HK-2 (cell line): Measurements from ENCODE around the gene HS3ST3B1.

ENCODE experiments used
- DNase-seq: peaks from one replicate; pipeline ENCODE4 v3.0.0-alpha.2; 2018; ENCODE audit not compliant: unreplicated experiment

HS3ST3B1 gene

DNA sequence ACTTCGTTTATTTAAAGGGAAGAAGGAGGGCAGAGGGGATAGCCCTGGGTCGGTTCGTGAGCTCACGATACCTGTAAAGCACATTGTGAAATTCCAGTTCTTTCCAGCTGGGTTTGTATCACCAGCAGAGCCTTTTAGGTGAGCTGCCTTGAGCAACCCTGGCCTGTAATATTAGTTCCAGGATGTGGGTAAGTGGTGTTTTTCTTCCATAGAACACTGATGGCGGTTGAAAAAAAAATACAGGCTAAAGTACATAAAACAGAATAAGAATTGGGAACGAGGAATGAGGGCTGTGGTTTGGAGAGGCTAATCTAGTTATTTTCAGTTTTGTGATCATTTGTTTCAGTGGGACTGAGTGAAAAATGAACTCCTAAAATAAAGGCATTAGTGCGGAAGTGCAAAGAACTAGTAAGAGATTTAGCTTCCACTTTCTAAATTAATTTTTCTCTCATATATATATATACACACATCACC lies 20.6 kb downstream of the HS3ST3B1 start:
- DNase-seq: no peak

DNA sequence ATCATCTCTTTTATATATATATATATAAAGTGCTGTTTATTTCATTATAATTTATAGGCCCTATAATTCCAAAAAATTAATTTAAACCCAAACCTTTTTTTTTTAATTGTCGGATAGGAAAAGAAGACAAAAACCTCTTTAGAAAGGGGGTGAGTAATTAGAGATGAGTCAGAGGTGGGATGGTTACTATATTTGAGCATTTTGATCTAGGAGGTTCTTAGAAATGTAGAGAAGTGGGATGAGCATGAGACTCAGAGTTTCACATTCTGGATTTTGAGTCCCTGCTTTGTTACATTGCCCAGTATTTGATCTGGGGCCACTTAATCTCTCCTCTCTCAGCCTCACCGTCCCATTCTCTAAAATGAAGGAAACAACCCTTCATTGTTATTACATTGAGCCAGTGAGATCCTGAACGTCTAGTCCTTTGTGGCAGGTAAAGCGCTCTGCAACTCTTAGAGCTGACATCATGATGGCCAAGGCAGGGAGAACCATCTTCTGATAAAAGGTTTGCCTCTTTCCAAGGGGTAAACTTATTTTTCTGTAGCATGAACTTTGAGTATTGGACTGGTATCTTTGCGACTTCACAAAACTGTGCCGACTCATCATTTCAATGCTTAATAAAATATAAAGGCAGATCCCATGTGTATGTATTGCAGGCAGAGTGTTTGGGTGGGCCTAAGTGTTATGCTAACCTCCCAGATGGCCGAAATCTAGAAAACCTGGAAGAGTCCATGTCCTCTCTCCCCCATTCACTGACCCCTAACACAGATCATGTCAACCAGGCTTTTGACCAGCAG lies 21.3 kb downstream of the HS3ST3B1 start:
- no peak for DNase-seq

DNA sequence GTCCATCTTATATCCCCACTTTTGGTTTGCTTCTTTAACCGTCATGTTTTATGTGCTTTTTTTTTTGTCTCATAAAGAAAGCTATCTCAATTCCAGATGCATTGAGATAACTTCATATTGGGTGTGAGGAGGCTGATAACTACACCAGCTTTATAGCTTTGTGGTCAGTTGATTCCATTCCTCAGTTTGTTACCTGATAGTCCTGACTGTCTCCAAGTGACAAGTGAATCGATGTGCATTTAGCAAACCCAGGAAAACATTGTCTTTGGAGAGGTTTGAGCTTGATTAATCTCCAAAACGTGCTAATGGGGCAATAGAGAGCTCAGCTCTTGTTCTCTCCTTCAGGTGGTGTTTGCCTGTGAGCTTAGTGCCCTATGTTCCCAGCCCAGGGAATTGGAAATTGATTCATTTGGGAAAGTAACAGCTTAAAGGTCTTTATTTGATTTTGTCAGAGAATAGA lies 22.7 kb downstream of the HS3ST3B1 start:
- no peak for DNase-seq

GRCh38 chr17:14325618-14326167 lies 24.8 kb downstream of the HS3ST3B1 start:
- DNase-seq: no peak

DNA sequence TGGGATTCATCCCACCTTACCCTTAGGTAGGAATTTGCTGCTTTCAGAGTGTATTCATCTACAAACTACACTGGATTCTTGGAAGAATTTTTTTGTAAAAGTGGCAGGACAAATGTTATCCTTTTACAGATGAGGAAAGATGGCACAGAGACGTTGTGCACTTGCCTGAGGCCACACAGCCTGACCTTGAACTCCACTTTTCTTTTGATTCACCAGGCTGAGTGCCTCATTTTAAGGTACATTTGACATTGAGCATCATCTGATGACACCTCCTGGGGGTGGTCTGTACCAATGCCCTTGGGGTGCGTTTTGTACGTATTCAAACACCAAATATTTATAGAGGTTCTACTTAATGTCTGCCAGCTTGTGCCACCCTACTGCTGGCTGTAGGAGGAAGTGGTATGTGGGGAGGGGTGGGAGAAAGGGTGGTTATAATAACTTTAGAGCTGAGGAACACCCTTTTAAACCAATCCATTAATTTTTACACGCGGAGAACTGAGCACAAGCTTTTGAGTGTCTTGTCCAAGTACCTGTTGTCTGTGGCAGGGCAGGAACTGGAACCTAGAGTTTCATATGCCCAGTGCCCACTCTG lies 29.1 kb downstream of the HS3ST3B1 start:
- no peak for DNase-seq

DNA sequence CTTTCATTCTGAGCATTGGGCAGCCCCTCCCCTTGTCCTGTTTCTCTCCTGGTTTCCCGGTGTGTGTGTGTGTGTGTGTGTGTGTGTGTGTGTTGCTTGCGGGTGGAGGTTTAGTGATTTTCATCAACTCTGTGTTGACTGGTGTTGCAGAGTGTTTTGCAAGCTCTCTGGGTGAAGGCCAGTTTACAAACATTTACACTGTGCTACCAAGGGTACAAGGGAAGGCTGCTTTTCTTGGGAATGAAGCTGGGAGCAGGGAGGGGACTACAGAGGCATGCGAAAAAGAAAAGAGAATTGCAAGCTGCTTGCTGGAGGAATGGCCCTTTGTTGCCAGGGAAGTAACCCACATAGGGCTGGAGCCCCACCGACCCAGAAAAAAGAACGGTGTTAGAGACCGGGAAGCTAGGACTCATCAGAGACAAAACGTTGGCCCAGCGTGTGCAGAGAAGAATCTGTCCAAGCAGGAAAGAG lies 29.6 kb downstream of the HS3ST3B1 start:
- DNase-seq: no peak

- no peak for DNase-seq
Observed at GRCh38 chr17:14331225-14331981, 30.5 kb downstream of the HS3ST3B1 start.

GRCh38 chr17:14331982-14332298 lies 31.1 kb downstream of the HS3ST3B1 start:
- no peak for DNase-seq

DNA sequence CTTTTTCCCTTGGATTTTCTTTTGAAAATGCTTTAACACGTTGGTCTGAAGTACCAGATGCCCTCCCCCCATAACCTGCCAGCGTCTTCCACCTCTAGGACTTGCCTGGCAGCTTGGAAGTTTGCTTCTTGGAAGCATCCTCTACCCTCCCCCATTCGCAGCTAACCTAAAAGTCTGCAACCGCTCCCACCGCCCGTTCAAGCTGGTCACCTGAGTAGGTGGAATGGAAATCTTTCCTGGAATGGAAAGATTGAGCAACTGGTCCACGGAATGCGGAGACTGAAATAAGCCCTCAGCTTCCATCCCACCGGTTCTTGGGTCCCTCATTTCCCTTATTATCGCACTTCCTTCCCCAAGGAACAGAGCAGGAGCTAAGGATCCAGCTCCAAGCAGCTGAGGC lies 31.4 kb downstream of the HS3ST3B1 start:
- DNase-seq: no peak

- no peak for DNase-seq
Observed at GRCh38 chr17:14333506-14333905, 32.6 kb downstream of the HS3ST3B1 start.

DNA sequence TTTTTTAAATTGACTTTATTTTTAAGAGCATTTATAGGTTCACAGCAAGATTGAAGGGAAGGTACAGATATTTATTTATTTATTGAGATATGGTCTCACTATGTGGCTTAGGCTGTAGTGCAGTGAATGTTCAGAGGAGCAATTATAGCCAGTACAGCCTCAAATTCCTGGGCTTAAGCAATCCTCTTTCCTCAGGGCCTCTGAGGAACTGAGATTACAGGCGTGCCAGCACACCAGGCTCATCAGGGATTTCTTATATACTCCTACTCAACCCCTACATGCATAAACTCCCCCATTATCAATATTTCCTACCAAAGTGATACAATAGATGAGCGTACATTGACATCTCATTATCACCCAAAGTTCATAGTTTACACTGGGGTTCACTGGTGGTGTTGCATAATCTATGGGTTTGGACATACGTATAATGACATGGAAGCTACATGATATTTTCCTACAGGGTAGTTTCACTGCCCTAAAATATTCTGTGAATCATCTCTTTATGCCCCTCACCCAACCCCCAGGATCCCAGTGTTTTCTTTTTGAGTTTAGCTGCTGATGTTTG lies 33.5 kb downstream of the HS3ST3B1 start:
- no peak for DNase-seq

GRCh38 chr17:14334919-14335318 lies 34.0 kb downstream of the HS3ST3B1 start:
- DNase-seq: no peak

- DNase-seq: no peak
Observed at GRCh38 chr17:14336418-14336817, 35.5 kb downstream of the HS3ST3B1 start.

- no peak for DNase-seq
Observed at GRCh38 chr17:14337596-14338079, 36.8 kb downstream of the HS3ST3B1 start.

GRCh38 chr17:14340857-14341754 lies 40.2 kb downstream of the HS3ST3B1 start:
- no peak for DNase-seq

DNA sequence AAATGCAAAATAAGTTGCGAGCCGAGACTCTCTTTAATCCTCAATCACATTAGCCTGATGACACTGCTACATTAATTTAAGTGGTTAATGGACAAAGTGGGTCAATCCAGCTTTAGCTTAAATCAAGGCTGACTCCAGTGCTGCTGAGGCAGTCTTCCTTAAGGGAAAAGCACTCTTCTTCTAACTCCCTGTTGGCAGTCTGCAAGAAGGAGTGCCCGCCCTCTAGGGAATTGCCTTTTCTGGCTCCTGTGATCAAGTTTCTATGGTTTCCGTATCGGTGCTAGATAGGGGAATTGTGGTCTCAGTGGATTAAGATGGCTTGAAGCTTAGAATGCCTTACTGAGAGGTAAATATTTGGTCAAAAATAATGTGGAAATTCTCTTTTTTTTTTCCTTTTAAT lies 41.0 kb downstream of the HS3ST3B1 start:
- DNase-seq: no peak

DNA sequence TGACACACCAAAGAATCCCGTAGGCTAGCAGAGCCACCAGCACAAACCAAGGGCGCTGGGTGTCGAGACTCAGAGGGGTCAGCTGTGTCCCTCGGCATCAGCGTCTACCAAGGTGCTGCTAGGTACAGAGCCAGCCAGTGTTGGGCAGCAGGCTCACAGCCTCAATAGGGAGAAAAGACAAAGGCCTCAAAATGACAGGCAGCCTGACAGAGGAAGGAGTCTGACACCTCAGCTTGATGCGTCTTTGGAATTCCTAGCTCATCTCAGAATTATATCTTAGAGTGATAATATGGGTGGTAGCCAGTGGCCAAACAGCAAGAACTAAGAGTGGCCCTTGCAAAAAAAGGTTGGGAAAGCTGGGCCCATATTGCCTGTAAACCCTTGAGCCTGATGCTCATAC lies 45.9 kb downstream of the HS3ST3B1 start:
- DNase-seq: no peak

DNA sequence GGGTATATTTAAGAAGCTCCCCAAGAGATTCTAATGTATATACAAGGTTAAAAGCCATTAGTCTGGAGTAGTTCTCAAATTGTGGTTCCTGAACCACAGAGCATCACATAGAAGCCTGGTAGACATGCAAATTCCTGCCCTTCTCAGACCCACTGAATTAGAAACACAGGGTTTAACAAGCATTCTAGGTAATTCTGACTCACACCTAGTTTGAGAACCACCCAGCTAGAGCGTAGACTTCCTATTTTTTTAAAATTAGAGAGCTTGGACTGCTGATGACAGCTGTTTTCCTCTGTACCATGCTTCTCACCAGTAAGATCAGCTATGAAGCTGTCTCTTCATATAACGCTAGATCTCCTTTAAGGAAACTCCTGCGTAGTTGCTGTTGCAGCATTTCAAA lies 50.6 kb downstream of the HS3ST3B1 start:
- DNase-seq: no peak

GRCh38 chr17:14352136-14352535 lies 51.3 kb downstream of the HS3ST3B1 start:
- no peak for DNase-seq

DNA sequence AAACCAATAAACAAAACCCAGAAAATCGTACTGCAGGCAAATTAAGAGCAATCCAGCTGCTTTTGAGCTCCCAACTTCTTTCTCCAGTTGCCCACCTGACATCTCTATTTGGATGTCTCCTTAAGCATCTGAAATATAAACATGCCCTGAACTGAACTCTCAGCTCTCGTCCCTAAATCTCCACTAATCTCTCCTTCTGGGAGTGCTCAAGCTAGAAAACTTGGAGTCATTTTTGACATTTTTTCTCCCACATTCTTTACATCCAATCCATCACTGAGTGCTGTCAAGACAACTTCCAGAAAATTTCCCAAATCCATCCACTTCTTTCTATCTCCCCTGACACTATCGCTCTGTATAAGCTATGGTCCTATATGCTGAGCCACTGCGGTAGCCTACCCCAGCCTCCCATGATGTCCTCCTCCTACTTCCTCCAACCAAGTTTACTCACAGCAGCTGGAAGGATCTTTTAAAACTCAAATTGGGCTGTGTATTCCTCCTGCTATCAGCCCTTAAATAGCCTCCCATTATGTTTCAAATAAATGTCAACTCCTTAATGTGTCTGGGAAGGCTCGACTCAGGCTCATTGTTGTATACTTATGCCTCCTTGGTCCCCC lies 53.1 kb downstream of the HS3ST3B1 start:
- no peak for DNase-seq
